ENCODE results near the gene SLC25A22. TPM values are rescaled to one million over a fixed set of nuclear protein-coding genes. Genes with fewer than 3 reads are reported as not detected.

The SLC25A22 gene
- polyA plus RNA-seq (2013, experiment 1 of 2): 11.7 TPM
- polyA plus RNA-seq (2013, experiment 2 of 2): 10.9 TPM

GRCh38 chr11:798093-798713 lies at the start of gene SLC25A22:
SLC25A22 (minus strand) TSS chr11:798281; CDS start chr11:795006, 3,275 bp downstream.
- Histone ChIP-seq H3K18ac (ENCODE audit: low read depth in 1 of 2, low read length in 2 of 2) (peak within 1 kb of the TSS; percentile 67 to 94), H2BK120ac (ENCODE audit: low read depth, low read length) (no peak within 1 kb of the TSS), H3K27me3 (ENCODE audit: control insufficient read depth in 1 of 2, insufficient read depth in 1 of 2, low read length in 2 of 2) (no peaks in the 10 kb centered on the region), H3K4me3 (ENCODE audit: insufficient read depth in 1 of 2, low read depth in 1 of 2, low read length in 2 of 2) (peak within 1 kb of the TSS; percentile 85 to 89), H3K79me1 (replicated peaks; ENCODE audit: low read length, poor library complexity, severe bottlenecking) (peaks cover 19% of the 10 kb centered on the region), H3K23ac (ENCODE audit: low read length in 2 of 2) (peak within 1 kb of the TSS in 1 of 2 experiments; percentile 34), H4K8ac (ENCODE audit: low read length) (peak within 1 kb of the TSS; percentile 52), H2AK5ac (ENCODE audit: low read length, severe bottlenecking) (no peak within 1 kb of the TSS), H3K4ac (ENCODE audit: low read depth in 1 of 2, low read length in 2 of 2) (peak within 1 kb of the TSS; percentile 21 to 77), H2BK12ac (ENCODE audit: low read length in 2 of 2) (peak within 1 kb of the TSS in 1 of 2 experiments; percentile 85), H3K9me3 (ENCODE audit: control insufficient read depth, low read length) (no peaks in the 10 kb centered on the region), H4K91ac (ENCODE audit: low read length) (peak within 1 kb of the TSS; percentile 89), H2AFZ (ENCODE audit: low read depth, low read length) (peak within 1 kb of the TSS; percentile 60), H2BK15ac (ENCODE audit: low read depth, poor library complexity, severe bottlenecking) (no peak within 1 kb of the TSS), H2BK5ac (ENCODE audit: low read depth, low read length, poor library complexity, severe bottlenecking) (peak within 1 kb of the TSS; percentile 33), H3K36me3 (ENCODE audit: control insufficient read depth in 1 of 2, insufficient read depth in 2 of 2, low read depth in 1 of 2, low read length in 2 of 2) (peaks cover 56 to 62% of the 10 kb centered on the region in 2 experiments), H3K4me2 (ENCODE audit: low read length, poor library complexity, severe bottlenecking) (peak within 1 kb of the TSS; percentile 90), H3K9ac (ENCODE audit: low read length) (peak within 1 kb of the TSS; percentile 90), H3K27ac (ENCODE audit: low read length, poor library complexity, severe bottlenecking) (peak within 1 kb of the TSS; percentile 79), H3K4me1 (ENCODE audit: control insufficient read depth, insufficient read depth, low read depth, low read length) (peaks cover 34% of the 10 kb centered on the region), H3K14ac (ENCODE audit: low read length in 2 of 2) (peak within 1 kb of the TSS in 1 of 2 experiments; percentile 82)
- 10% methylated on average over 57 of the region's 69 CpGs for WGBS
- peak; percentile 78 for DNase-seq

GRCh38 chr11:847876-848275 lies 49.8 kb upstream of the SLC25A22 start:
- peak overlapping the region; percentile 18 to 47 for H2BK12ac ChIP-seq (ENCODE audit: low read length in 2 of 2)
- WGBS: 89% methylated on average over 18 of the region's 18 CpGs

GRCh38 chr11:846496-847098 lies 48.5 kb upstream of the SLC25A22 start:
- Histone ChIP-seq H3K9ac (ENCODE audit: low read length) (peak overlapping the region; percentile 96), H3K9me3 (ENCODE audit: control insufficient read depth, low read length) (no peaks in the 10 kb centered on the region), H2BK12ac (ENCODE audit: low read length in 2 of 2) (peak overlapping the region in 1 of 2 experiments; percentile 100), H3K36me3 (ENCODE audit: control insufficient read depth in 1 of 2, insufficient read depth in 2 of 2, low read depth in 1 of 2, low read length in 2 of 2) (peaks cover 0 to 6% of the 10 kb centered on the region in 2 experiments), H2AFZ (ENCODE audit: low read depth, low read length) (no peak overlapping the region), H3K4ac (ENCODE audit: low read depth in 1 of 2, low read length in 2 of 2) (peak overlapping the region; percentile 37 to 85), H4K8ac (ENCODE audit: low read length) (peak overlapping the region; percentile 10), H3K23ac (ENCODE audit: low read length in 2 of 2) (peak overlapping the region in 1 of 2 experiments; percentile 40), H3K27me3 (ENCODE audit: control insufficient read depth in 1 of 2, insufficient read depth in 1 of 2, low read length in 2 of 2) (no peaks in the 10 kb centered on the region), H2BK120ac (ENCODE audit: low read depth, low read length) (peak overlapping the region; percentile 74), H3K79me1 (replicated peaks; ENCODE audit: low read length, poor library complexity, severe bottlenecking) (peaks cover 17% of the 10 kb centered on the region), H3K27ac (ENCODE audit: low read length, poor library complexity, severe bottlenecking) (peak overlapping the region; percentile 99), H2AK5ac (ENCODE audit: low read length, severe bottlenecking) (peak overlapping the region; percentile 85), H3K14ac (ENCODE audit: low read length in 2 of 2) (peak overlapping the region in 1 of 2 experiments; percentile 55), H3K4me3 (ENCODE audit: insufficient read depth in 1 of 2, low read depth in 1 of 2, low read length in 2 of 2) (peak overlapping the region in 1 of 2 experiments; percentile 94), H3K4me1 (ENCODE audit: control insufficient read depth, insufficient read depth, low read depth, low read length) (peaks cover 66% of the 10 kb centered on the region), H2BK5ac (ENCODE audit: low read depth, low read length, poor library complexity, severe bottlenecking) (no peak overlapping the region), H3K18ac (ENCODE audit: low read depth in 1 of 2, low read length in 2 of 2) (peak overlapping the region; percentile 50 to 84), H4K91ac (ENCODE audit: low read length) (peak overlapping the region; percentile 90), H3K4me2 (ENCODE audit: low read length, poor library complexity, severe bottlenecking) (peak overlapping the region; percentile 3), H2BK15ac (ENCODE audit: low read depth, poor library complexity, severe bottlenecking) (no peak overlapping the region)
- WGBS: 83% methylated on average over 11 of the region's 11 CpGs
- peak; percentile 41 for DNase-seq

More at GRCh38 chr11:847876-848275, 49.8 kb upstream of the SLC25A22 start:
- Histone ChIP-seq H3K23ac (ENCODE audit: low read length in 2 of 2) (no peak overlapping the region), H4K91ac (ENCODE audit: low read length) (peak overlapping the region; percentile 11), H4K8ac (ENCODE audit: low read length) (no peak overlapping the region), H3K4me2 (ENCODE audit: low read length, poor library complexity, severe bottlenecking) (no peak overlapping the region), H3K4me1 (ENCODE audit: control insufficient read depth, insufficient read depth, low read depth, low read length) (peaks cover 78% of the 10 kb centered on the region), H3K36me3 (ENCODE audit: control insufficient read depth in 1 of 2, insufficient read depth in 2 of 2, low read depth in 1 of 2, low read length in 2 of 2) (peaks cover 0 to 6% of the 10 kb centered on the region in 2 experiments), H3K9me3 (ENCODE audit: control insufficient read depth, low read length) (no peaks in the 10 kb centered on the region), H3K14ac (ENCODE audit: low read length in 2 of 2) (no peak overlapping the region), H3K18ac (ENCODE audit: low read depth in 1 of 2, low read length in 2 of 2) (no peak overlapping the region), H2AK5ac (ENCODE audit: low read length, severe bottlenecking) (peak overlapping the region; percentile 40), H3K4me3 (ENCODE audit: insufficient read depth in 1 of 2, low read depth in 1 of 2, low read length in 2 of 2) (no peak overlapping the region), H3K9ac (ENCODE audit: low read length) (no peak overlapping the region), H3K27ac (ENCODE audit: low read length, poor library complexity, severe bottlenecking) (no peak overlapping the region), H3K27me3 (ENCODE audit: control insufficient read depth in 1 of 2, insufficient read depth in 1 of 2, low read length in 2 of 2) (no peaks in the 10 kb centered on the region), H3K4ac (ENCODE audit: low read depth in 1 of 2, low read length in 2 of 2) (no peak overlapping the region), H2BK15ac (ENCODE audit: low read depth, poor library complexity, severe bottlenecking) (peak overlapping the region; percentile 53), H2AFZ (ENCODE audit: low read depth, low read length) (no peak overlapping the region), H2BK5ac (ENCODE audit: low read depth, low read length, poor library complexity, severe bottlenecking) (no peak overlapping the region), H2BK120ac (ENCODE audit: low read depth, low read length) (no peak overlapping the region), H3K79me1 (replicated peaks; ENCODE audit: low read length, poor library complexity, severe bottlenecking) (peaks cover 22% of the 10 kb centered on the region)
- no peak for DNase-seq
